Measurements from ENCODE around the gene HDAC9.

HDAC9 gene

DNA sequence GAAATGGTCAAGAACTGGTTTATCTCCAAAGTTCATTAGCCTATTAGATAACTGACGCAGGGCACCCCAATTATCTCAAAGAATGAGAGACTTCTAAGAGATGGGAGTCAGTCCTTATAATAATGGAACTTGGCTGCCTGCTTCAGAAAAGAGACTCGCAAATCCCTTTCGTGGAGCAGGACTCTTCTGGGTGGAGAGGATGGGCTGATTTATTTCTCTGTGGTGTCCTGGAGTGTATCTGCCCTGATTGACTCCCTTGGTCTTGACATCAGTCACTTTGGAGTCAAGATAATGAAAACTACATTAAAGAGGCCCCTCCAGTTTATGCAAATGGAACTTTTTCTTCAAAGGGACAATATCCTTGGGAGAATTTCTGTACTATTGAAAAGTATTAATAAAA, 198.9 kb downstream of the HDAC9 start:
- CTCF ChIA-PET, result no interaction called here
- POLR2A ChIA-PET, result no interaction called here
- no peaks in the 10 kb centered on the region for H3K4me1 ChIP-seq (ENCODE audit: control insufficient read depth, insufficient read depth, low read length)

DNA sequence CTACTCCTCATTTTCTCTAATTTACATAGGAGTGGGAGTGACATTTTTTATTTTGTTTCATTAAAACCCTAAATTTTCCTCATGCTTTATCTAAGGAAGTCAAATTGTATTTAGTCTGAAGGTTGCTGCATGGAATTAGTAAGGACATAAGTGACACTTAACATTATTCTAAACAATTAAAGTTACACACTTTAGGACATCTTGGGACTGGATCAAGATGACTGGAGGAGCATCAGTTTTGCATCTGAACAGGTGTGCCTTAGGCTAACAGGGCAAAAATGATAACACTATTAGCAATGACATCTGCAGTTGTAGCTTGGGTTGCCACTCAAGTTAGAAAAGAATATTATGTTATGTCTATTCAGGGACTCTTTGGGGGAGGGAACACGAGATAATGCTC, 199.4 kb downstream of the HDAC9 start:
- POLR2A ChIA-PET, result no interaction called here
- CTCF ChIA-PET, result no interaction called here
- Histone ChIP-seq H3K4me1 (ENCODE audit: control insufficient read depth, insufficient read depth, low read length) (no peaks in the 10 kb centered on the region), H3K27ac (ENCODE audit: extremely low read depth, low read depth, low read length) (no peak overlapping the region), H3K4me3 (ENCODE audit: low read depth, low read length) (no peak overlapping the region), H3K36me3 (ENCODE audit: control insufficient read depth in 2 of 2, insufficient read depth in 1 of 2, low read length in 2 of 2) (no peaks in the 10 kb centered on the region), H3K9me3 (ENCODE audit: control insufficient read depth, insufficient read depth, low read depth, low read length) (no peaks in the 10 kb centered on the region)
- TF ChIP-seq FEZF1 (tag by site-specific recombination; IDR thresholded peaks at IDR 0.05), result no peak
- no peak for TF ChIP-seq ZNF114 (tag by site-specific recombination; IDR thresholded peaks at IDR 0.05)
- no peak for TF ChIP-seq GLIS1 (tag by site-specific recombination; IDR thresholded peaks at IDR 0.05)
- no peak for TF ChIP-seq GLIS2 (tag by site-specific recombination; IDR thresholded peaks at IDR 0.05)
- TF ChIP-seq, protein P1, sequence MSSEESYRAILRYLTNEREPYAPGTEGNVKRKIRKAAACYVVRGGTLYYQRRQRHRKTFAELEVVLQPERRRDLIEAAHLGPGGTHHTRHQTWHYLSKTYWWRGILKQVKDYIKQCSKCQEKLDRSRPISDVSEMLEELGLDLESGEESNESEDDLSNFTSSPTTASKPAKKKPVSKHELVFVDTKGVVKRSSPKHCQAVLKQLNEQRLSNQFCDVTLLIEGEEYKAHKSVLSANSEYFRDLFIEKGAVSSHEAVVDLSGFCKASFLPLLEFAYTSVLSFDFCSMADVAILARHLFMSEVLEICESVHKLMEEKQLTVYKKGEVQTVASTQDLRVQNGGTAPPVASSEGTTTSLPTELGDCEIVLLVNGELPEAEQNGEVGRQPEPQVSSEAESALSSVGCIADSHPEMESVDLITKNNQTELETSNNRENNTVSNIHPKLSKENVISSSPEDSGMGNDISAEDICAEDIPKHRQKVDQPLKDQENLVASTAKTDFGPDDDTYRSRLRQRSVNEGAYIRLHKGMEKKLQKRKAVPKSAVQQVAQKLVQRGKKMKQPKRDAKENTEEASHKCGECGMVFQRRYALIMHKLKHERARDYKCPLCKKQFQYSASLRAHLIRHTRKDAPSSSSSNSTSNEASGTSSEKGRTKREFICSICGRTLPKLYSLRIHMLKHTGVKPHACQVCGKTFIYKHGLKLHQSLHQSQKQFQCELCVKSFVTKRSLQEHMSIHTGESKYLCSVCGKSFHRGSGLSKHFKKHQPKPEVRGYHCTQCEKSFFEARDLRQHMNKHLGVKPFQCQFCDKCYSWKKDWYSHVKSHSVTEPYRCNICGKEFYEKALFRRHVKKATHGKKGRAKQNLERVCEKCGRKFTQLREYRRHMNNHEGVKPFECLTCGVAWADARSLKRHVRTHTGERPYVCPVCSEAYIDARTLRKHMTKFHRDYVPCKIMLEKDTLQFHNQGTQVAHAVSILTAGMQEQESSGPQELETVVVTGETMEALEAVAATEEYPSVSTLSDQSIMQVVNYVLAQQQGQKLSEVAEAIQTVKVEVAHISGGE (tag by site-specific recombination; conservative IDR thresholded peaks at IDR 0.05; ENCODE audit: low read depth), result no peak
- TF ChIP-seq, protein P2, sequence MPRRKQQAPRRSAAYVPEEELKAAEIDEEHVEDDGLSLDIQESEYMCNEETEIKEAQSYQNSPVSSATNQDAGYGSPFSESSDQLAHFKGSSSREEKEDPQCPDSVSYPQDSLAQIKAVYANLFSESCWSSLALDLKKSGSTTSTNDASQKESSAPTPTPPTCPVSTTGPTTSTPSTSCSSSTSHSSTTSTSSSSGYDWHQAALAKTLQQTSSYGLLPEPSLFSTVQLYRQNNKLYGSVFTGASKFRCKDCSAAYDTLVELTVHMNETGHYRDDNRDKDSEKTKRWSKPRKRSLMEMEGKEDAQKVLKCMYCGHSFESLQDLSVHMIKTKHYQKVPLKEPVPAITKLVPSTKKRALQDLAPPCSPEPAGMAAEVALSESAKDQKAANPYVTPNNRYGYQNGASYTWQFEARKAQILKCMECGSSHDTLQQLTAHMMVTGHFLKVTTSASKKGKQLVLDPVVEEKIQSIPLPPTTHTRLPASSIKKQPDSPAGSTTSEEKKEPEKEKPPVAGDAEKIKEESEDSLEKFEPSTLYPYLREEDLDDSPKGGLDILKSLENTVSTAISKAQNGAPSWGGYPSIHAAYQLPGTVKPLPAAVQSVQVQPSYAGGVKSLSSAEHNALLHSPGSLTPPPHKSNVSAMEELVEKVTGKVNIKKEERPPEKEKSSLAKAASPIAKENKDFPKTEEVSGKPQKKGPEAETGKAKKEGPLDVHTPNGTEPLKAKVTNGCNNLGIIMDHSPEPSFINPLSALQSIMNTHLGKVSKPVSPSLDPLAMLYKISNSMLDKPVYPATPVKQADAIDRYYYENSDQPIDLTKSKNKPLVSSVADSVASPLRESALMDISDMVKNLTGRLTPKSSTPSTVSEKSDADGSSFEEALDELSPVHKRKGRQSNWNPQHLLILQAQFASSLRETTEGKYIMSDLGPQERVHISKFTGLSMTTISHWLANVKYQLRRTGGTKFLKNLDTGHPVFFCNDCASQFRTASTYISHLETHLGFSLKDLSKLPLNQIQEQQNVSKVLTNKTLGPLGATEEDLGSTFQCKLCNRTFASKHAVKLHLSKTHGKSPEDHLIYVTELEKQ (tag by site-specific recombination; IDR thresholded peaks at IDR 0.05; ENCODE audit: borderline replicate concordance), result no peak

More for the DNA sequence above, 198.9 kb downstream of the HDAC9 start:
- Histone ChIP-seq H3K4me3 (ENCODE audit: low read depth, low read length) (no peak overlapping the region), H3K9me3 (ENCODE audit: control insufficient read depth, insufficient read depth, low read depth, low read length) (no peaks in the 10 kb centered on the region), H3K27ac (ENCODE audit: extremely low read depth, low read depth, low read length) (no peak overlapping the region), H3K36me3 (ENCODE audit: control insufficient read depth in 2 of 2, insufficient read depth in 1 of 2, low read length in 2 of 2) (no peaks in the 10 kb centered on the region)
- TF ChIP-seq ZBTB7A (tag by site-specific recombination; IDR thresholded peaks at IDR 0.05; ENCODE audit: low read depth) (no peak), ZNF571 (tag by site-specific recombination; IDR thresholded peaks at IDR 0.05) (no peak), ZNF473 (tag by site-specific recombination; IDR thresholded peaks at IDR 0.05) (no peak), ZNF214 (tag by site-specific recombination; IDR thresholded peaks at IDR 0.05; ENCODE audit: borderline replicate concordance) (no peak), ZFHX2 (tag by site-specific recombination; conservative IDR thresholded peaks at IDR 0.05) (no peak), ZNF623 (tag by site-specific recombination; IDR thresholded peaks at IDR 0.05) (no peak), ZBTB1 (tag by site-specific recombination; IDR thresholded peaks at IDR 0.05) (no peak), MEIS1 (CRISPR knock-in tag; IDR thresholded peaks at IDR 0.05; ENCODE audit: borderline replicate concordance) (no peak), ZNF510 (tag by site-specific recombination; IDR thresholded peaks at IDR 0.05; ENCODE audit: insufficient replicate concordance) (no peak), ZNF654 (tag by site-specific recombination; IDR thresholded peaks at IDR 0.05; ENCODE audit: low read depth) (no peak), ZNF2 (tag by site-specific recombination; IDR thresholded peaks at IDR 0.05) (no peak), BCL11A (tag by site-specific recombination; IDR thresholded peaks at IDR 0.05; ENCODE audit: low read depth) (no peak), ZNF248 (tag by site-specific recombination; IDR thresholded peaks at IDR 0.05) (no peak)
- TF ChIP-seq, protein P3, sequence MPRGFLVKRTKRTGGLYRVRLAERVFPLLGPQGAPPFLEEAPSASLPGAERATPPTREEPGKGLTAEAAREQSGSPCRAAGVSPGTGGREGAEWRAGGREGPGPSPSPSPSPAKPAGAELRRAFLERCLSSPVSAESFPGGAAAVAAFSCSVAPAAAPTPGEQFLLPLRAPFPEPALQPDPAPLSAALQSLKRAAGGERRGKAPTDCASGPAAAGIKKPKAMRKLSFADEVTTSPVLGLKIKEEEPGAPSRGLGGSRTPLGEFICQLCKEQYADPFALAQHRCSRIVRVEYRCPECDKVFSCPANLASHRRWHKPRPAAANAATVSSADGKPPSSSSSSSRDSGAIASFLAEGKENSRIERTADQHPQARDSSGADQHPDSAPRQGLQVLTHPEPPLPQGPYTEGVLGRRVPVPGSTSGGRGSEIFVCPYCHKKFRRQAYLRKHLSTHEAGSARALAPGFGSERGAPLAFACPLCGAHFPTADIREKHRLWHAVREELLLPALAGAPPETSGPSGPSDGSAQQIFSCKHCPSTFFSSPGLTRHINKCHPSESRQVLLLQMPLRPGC (tag by site-specific recombination; IDR thresholded peaks at IDR 0.05), result no peak
- TF ChIP-seq, protein P4, sequence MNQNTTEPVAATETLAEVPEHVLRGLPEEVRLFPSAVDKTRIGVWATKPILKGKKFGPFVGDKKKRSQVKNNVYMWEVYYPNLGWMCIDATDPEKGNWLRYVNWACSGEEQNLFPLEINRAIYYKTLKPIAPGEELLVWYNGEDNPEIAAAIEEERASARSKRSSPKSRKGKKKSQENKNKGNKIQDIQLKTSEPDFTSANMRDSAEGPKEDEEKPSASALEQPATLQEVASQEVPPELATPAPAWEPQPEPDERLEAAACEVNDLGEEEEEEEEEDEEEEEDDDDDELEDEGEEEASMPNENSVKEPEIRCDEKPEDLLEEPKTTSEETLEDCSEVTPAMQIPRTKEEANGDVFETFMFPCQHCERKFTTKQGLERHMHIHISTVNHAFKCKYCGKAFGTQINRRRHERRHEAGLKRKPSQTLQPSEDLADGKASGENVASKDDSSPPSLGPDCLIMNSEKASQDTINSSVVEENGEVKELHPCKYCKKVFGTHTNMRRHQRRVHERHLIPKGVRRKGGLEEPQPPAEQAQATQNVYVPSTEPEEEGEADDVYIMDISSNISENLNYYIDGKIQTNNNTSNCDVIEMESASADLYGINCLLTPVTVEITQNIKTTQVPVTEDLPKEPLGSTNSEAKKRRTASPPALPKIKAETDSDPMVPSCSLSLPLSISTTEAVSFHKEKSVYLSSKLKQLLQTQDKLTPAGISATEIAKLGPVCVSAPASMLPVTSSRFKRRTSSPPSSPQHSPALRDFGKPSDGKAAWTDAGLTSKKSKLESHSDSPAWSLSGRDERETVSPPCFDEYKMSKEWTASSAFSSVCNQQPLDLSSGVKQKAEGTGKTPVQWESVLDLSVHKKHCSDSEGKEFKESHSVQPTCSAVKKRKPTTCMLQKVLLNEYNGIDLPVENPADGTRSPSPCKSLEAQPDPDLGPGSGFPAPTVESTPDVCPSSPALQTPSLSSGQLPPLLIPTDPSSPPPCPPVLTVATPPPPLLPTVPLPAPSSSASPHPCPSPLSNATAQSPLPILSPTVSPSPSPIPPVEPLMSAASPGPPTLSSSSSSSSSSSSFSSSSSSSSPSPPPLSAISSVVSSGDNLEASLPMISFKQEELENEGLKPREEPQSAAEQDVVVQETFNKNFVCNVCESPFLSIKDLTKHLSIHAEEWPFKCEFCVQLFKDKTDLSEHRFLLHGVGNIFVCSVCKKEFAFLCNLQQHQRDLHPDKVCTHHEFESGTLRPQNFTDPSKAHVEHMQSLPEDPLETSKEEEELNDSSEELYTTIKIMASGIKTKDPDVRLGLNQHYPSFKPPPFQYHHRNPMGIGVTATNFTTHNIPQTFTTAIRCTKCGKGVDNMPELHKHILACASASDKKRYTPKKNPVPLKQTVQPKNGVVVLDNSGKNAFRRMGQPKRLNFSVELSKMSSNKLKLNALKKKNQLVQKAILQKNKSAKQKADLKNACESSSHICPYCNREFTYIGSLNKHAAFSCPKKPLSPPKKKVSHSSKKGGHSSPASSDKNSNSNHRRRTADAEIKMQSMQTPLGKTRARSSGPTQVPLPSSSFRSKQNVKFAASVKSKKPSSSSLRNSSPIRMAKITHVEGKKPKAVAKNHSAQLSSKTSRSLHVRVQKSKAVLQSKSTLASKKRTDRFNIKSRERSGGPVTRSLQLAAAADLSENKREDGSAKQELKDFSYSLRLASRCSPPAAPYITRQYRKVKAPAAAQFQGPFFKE (tag by site-specific recombination; IDR thresholded peaks at IDR 0.05; ENCODE audit: borderline replicate concordance), result no peak
- TF ChIP-seq, protein P5, sequence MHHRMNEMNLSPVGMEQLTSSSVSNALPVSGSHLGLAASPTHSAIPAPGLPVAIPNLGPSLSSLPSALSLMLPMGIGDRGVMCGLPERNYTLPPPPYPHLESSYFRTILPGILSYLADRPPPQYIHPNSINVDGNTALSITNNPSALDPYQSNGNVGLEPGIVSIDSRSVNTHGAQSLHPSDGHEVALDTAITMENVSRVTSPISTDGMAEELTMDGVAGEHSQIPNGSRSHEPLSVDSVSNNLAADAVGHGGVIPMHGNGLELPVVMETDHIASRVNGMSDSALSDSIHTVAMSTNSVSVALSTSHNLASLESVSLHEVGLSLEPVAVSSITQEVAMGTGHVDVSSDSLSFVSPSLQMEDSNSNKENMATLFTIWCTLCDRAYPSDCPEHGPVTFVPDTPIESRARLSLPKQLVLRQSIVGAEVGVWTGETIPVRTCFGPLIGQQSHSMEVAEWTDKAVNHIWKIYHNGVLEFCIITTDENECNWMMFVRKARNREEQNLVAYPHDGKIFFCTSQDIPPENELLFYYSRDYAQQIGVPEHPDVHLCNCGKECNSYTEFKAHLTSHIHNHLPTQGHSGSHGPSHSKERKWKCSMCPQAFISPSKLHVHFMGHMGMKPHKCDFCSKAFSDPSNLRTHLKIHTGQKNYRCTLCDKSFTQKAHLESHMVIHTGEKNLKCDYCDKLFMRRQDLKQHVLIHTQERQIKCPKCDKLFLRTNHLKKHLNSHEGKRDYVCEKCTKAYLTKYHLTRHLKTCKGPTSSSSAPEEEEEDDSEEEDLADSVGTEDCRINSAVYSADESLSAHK (tag by site-specific recombination; IDR thresholded peaks at IDR 0.05), result no peak
